HEK293 (cell line): ENCODE data around the gene JPH3.

ENCODE experiments used
- CTCF ChIA-PET: fragments of 350-600 bp; formaldehyde crosslinking; extraction: SDS; loops from one replicate; lab custom pipeline; 2021; ENCODE audit warnings: antibody characterized with exemption; lab: Yijun Ruan, JAX
- POLR2A ChIA-PET: fragments of 300-600 bp; formaldehyde crosslinking; extraction: SDS; loops from one replicate; lab custom pipeline; 2020; ENCODE audit warnings: antibody characterized with exemption, inconsistent platforms; lab: Yijun Ruan, JAX
- H3K27ac ChIP-seq: fragments of 200-500 bp; sonication (Bioruptor generic); 2 replicates; pipeline ENCODE4 v1.5.1; 2014; ENCODE audit warnings: low read depth, low read length, control low read depth, inconsistent platforms; ENCODE audit errors: extremely low read depth
- H3K36me3 ChIP-seq, 2 experiments: fragments of 200-500 bp in 1 of 2; sonication (Bioruptor generic) in 1 of 2; 1 replicate in 1 of 2; 2 replicates in 1 of 2; pipeline ENCODE4 v1.5.1; 2014 to 2017; ENCODE audit warnings: inconsistent platforms in 2 of 2, low read length in 2 of 2; ENCODE audit not compliant: control insufficient read depth in 2 of 2, insufficient read depth in 1 of 2
- H3K4me1 ChIP-seq: fragments of 200-500 bp; sonication (Bioruptor generic); 2 replicates; pipeline ENCODE4 v1.5.1; 2014; ENCODE audit warnings: mild to moderate bottlenecking, low read length, inconsistent platforms; ENCODE audit not compliant: control insufficient read depth, insufficient read depth
- H3K4me3 ChIP-seq: 2 replicates; pipeline ENCODE4 v1.5.1; 2011; ENCODE audit warnings: low read depth, mild to moderate bottlenecking, control low read depth, low read length, moderate library complexity
- H3K9me3 ChIP-seq: fragments of 200-500 bp; sonication (Bioruptor generic); 2 replicates; pipeline ENCODE4 v1.5.1; 2014; ENCODE audit warnings: low read depth, low read length, inconsistent platforms; ENCODE audit not compliant: control insufficient read depth, insufficient read depth
- BCL11A ChIP-seq: fragments of 450-650 bp; formaldehyde crosslinking; IDR thresholded peaks from 2 replicates; pipeline ENCODE4 v1.5.1; 2016; ENCODE audit warnings: low read depth, missing biosample characterization, missing genetic modification characterization
- GLIS1 ChIP-seq: fragments of 450-650 bp; formaldehyde crosslinking; IDR thresholded peaks from 2 replicates; pipeline ENCODE4 v1.5.1; 2016; ENCODE audit warnings: missing biosample characterization, missing genetic modification characterization
- GLIS2 ChIP-seq: fragments of 450-650 bp; formaldehyde crosslinking; IDR thresholded peaks from 2 replicates; pipeline ENCODE4 v1.5.1; 2016; ENCODE audit warnings: missing biosample characterization, missing genetic modification characterization
- KLF1 ChIP-seq: fragments of 450-650 bp; formaldehyde crosslinking; IDR thresholded peaks from 2 replicates; pipeline ENCODE4 v1.5.1; 2016; ENCODE audit warnings: missing biosample characterization, missing genetic modification characterization
- KLF9 ChIP-seq: fragments of 450-650 bp; formaldehyde crosslinking; IDR thresholded peaks from 2 replicates; pipeline ENCODE4 v1.5.1; 2016; ENCODE audit warnings: missing biosample characterization, missing genetic modification characterization, low read depth
- SP2 ChIP-seq: fragments of 450-650 bp; formaldehyde crosslinking; IDR thresholded peaks from 2 replicates; pipeline ENCODE4 v1.5.1; 2016; ENCODE audit warnings: missing biosample characterization, missing genetic modification characterization
- ZBTB17 ChIP-seq: fragments of 450-650 bp; formaldehyde crosslinking; IDR thresholded peaks from 2 replicates; pipeline ENCODE4 v1.5.1; 2016; ENCODE audit warnings: missing biosample characterization, missing genetic modification characterization
- ZBTB20 ChIP-seq: fragments of 450-650 bp; formaldehyde crosslinking; IDR thresholded peaks from 2 replicates; pipeline ENCODE4 v1.5.1; 2016; ENCODE audit warnings: missing biosample characterization, missing genetic modification characterization
- ZFHX2 ChIP-seq: fragments of 450-650 bp; formaldehyde crosslinking; conservative IDR thresholded peaks from 2 replicates; pipeline ENCODE4 v1.5.1; 2016; ENCODE audit warnings: missing biosample characterization, missing genetic modification characterization
- ZIC2 ChIP-seq: fragments of 450-650 bp; formaldehyde crosslinking; IDR thresholded peaks from 2 replicates; pipeline ENCODE4 v1.5.1; 2016; ENCODE audit warnings: missing biosample characterization, missing genetic modification characterization
- ZNF423 ChIP-seq: fragments of 450-650 bp; formaldehyde crosslinking; IDR thresholded peaks from 2 replicates; pipeline ENCODE4 v1.5.1; 2016; ENCODE audit warnings: missing biosample characterization, missing genetic modification characterization
- TF ChIP-seq, protein P1 (sequence below): fragments of 450-650 bp; formaldehyde crosslinking; IDR thresholded peaks from 2 replicates; pipeline ENCODE4 v1.5.1; 2016; ENCODE audit warnings: missing biosample characterization, missing genetic modification characterization
- TF ChIP-seq, protein P2 (sequence below): fragments of 450-650 bp; formaldehyde crosslinking; IDR thresholded peaks from 2 replicates; pipeline ENCODE4 v1.5.1; 2017; ENCODE audit warnings: missing biosample characterization, mild to moderate bottlenecking, missing genetic modification characterization, moderate library complexity
- TF ChIP-seq, protein P3 (sequence below): fragments of 450-650 bp; formaldehyde crosslinking; IDR thresholded peaks from 2 replicates; pipeline ENCODE4 v1.5.1; 2016; ENCODE audit warnings: missing biosample characterization, missing genetic modification characterization
- TF ChIP-seq, protein P4 (sequence below): fragments of 450-650 bp; formaldehyde crosslinking; IDR thresholded peaks from 2 replicates; pipeline ENCODE4 v1.5.1; 2017; ENCODE audit warnings: missing biosample characterization, missing genetic modification characterization

Gene JPH3

DNA sequence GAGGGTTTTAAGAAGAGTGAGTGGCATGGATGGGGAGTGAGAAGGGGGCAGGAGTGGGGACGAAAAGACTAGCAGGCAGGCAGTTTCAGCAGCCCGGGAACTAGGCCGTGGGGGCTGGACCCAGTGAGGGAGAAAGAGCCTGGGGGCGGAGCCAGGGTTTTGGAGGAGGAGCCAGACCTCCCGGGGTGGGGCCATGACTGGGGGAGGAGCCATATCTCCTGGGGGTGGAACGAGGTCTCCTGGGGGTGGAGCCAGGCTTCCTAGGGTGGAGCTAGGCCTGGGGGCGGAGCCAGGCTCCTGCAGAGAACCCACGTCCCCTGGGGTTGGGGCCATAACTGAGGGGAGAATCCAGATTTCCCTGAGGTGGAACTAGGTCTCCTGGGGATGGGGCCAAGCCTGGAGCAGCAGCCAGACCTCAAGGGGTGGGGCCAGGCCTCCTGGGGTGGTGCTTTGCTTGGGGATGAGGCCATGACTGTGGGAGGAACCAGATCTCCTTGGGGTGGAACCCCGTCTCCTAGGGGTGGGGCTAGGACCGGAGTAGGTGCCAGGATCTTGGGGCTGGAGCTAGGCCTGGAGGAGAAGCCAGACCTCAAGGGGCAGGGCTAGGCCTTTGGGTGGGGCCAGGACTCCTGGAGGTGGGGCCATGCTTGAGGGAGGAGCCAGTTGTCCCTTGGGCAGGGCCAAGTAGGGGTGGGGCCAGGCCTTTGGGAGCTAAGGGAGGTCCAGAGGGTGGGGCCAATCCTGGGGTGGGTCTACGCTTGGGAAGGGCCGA is 41.7 kb upstream of the JPH3 start:
- POLR2A ChIA-PET = interaction anchor here (0.5 to 2.0 kb wide), 3 partner anchors 11 to 236 kb away, joined by 3 to 6 read pairs (median 4); no protein-coding TSS in a partner anchor
- CTCF ChIA-PET = interaction anchor here (2.8 kb wide), 1 partner anchor 11 kb away, joined by 13 read pairs; no protein-coding TSS in a partner anchor
- no peaks in the 10 kb centered on the region for H3K4me1 ChIP-seq
- peak; percentile 55; the same call in 1 of the 2 replicates for TF ChIP-seq GLIS2 (tag by site-specific recombination)
- TF ChIP-seq ZIC2 (tag by site-specific recombination) = 0 out of 2 replicates have a peak, but pooled peaks have one; percentile 13
- TF ChIP-seq ZFHX2 (tag by site-specific recombination) = no peak
- peak; percentile 52 for TF ChIP-seq SP2 (tag by site-specific recombination)
- peak; percentile 49; the same call in 1 of the 2 replicates for TF ChIP-seq ZNF423 (tag by site-specific recombination)
- 0 out of 2 replicates have a peak, but pooled peaks have one; percentile 13 for TF ChIP-seq ZBTB20 (tag by site-specific recombination)
- TF ChIP-seq, protein P1, sequence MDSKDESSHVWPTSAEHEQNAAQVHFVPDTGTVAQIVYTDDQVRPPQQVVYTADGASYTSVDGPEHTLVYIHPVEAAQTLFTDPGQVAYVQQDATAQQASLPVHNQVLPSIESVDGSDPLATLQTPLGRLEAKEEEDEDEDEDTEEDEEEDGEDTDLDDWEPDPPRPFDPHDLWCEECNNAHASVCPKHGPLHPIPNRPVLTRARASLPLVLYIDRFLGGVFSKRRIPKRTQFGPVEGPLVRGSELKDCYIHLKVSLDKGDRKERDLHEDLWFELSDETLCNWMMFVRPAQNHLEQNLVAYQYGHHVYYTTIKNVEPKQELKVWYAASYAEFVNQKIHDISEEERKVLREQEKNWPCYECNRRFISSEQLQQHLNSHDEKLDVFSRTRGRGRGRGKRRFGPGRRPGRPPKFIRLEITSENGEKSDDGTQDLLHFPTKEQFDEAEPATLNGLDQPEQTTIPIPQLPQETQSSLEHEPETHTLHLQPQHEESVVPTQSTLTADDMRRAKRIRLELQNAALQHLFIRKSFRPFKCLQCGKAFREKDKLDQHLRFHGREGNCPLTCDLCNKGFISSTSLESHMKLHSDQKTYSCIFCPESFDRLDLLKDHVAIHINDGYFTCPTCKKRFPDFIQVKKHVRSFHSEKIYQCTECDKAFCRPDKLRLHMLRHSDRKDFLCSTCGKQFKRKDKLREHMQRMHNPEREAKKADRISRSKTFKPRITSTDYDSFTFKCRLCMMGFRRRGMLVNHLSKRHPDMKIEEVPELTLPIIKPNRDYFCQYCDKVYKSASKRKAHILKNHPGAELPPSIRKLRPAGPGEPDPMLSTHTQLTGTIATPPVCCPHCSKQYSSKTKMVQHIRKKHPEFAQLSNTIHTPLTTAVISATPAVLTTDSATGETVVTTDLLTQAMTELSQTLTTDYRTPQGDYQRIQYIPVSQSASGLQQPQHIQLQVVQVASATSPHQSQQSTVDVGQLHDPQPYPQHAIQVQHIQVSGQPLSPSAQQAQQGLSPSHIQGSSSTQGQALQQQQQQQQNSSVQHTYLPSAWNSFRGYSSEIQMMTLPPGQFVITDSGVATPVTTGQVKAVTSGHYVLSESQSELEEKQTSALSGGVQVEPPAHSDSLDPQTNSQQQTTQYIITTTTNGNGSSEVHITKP (tag by site-specific recombination) = peak; percentile 58
- TF ChIP-seq KLF9 (tag by site-specific recombination) = peak; percentile 25; the same call in 1 of the 2 replicates
- TF ChIP-seq, protein P2, sequence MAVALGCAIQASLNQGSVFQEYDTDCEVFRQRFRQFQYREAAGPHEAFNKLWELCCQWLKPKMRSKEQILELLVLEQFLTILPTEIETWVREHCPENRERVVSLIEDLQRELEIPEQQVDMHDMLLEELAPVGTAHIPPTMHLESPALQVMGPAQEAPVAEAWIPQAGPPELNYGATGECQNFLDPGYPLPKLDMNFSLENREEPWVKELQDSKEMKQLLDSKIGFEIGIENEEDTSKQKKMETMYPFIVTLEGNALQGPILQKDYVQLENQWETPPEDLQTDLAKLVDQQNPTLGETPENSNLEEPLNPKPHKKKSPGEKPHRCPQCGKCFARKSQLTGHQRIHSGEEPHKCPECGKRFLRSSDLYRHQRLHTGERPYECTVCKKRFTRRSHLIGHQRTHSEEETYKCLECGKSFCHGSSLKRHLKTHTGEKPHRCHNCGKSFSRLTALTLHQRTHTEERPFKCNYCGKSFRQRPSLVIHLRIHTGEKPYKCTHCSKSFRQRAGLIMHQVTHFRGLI (tag by site-specific recombination) = no peak
- TF ChIP-seq ZBTB17 (tag by site-specific recombination) = peak; percentile 47; the same call in 1 of the 2 replicates
- TF ChIP-seq KLF1 (tag by site-specific recombination) = peak; percentile 88
- no peak for TF ChIP-seq BCL11A (tag by site-specific recombination)
- TF ChIP-seq GLIS1 (tag by site-specific recombination) = peak; percentile 82
- no peak overlapping the region for H3K4me3 ChIP-seq
- no peaks in the 10 kb centered on the region for H3K36me3 ChIP-seq
- no peak overlapping the region for H3K27ac ChIP-seq
- H3K9me3 ChIP-seq = no peaks in the 10 kb centered on the region

DNA sequence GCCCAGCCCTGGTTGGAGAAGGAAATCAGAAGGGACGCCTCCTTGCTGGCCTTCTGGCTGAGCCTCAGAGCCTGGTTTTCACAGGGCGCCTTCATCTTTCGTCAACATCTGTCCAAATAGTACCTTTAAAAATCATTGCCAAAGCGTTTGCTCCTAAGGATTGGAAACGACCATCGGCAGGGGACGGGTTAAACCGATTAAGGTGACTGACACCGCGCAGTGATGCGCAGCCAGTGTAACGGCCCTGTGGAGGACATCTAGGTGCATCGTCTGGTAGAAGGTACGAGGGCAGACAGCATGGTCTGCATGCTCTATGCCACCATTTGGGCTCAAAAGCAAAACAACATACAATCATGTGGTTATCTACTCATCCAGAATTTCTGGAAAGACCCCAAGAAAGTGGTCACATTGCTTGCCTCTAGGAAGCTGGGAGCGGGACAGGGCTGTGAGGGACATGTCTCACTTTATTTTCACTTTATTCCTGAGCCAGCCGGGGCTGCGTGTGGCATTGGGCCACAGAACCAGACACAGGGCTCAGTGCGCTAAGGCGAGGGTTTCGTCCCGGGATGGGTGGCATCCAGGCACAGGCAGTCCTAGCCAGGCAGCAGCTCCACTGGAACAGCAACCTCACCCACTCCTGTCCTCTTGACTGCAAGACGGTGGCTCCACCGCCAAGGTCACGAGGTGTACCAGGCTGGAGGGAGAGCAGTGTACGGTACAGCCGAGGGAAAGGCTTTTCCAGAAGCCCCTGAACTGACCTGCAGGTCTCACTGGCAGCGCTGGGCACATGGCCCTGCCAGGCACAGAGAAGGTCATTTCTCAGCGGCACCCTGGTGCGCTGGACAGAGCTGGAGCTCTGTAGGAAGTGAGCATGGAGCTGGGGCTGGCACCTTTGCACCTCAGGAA is 40.9 kb upstream of the JPH3 start:
- POLR2A ChIA-PET = interaction anchor here (0.6 to 2.0 kb wide), 2 partner anchors 10 to 188 kb away, joined by 3 to 6 read pairs; no protein-coding TSS in a partner anchor
- CTCF ChIA-PET = interaction anchor here (2.8 kb wide), 1 partner anchor 10 kb away, joined by 13 read pairs; no protein-coding TSS in a partner anchor
- H3K4me1 ChIP-seq = no peaks in the 10 kb centered on the region
- no peak overlapping the region for H3K27ac ChIP-seq
- H3K36me3 ChIP-seq = no peaks in the 10 kb centered on the region
- no peak overlapping the region for H3K4me3 ChIP-seq
- no peak for TF ChIP-seq KLF1 (tag by site-specific recombination)
- TF ChIP-seq, protein P3, sequence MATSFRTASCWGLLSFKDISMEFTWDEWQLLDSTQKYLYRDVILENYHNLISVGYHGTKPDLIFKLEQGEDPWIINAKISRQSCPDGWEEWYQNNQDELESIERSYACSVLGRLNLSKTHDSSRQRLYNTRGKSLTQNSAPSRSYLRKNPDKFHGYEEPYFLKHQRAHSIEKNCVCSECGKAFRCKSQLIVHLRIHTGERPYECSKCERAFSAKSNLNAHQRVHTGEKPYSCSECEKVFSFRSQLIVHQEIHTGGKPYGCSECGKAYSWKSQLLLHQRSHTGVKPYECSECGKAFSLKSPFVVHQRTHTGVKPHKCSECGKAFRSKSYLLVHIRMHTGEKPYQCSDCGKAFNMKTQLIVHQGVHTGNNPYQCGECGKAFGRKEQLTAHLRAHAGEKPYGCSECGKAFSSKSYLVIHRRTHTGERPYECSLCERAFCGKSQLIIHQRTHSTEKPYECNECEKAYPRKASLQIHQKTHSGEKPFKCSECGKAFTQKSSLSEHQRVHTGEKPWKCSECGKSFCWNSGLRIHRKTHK (tag by site-specific recombination) = no peak
- TF ChIP-seq, protein P4, sequence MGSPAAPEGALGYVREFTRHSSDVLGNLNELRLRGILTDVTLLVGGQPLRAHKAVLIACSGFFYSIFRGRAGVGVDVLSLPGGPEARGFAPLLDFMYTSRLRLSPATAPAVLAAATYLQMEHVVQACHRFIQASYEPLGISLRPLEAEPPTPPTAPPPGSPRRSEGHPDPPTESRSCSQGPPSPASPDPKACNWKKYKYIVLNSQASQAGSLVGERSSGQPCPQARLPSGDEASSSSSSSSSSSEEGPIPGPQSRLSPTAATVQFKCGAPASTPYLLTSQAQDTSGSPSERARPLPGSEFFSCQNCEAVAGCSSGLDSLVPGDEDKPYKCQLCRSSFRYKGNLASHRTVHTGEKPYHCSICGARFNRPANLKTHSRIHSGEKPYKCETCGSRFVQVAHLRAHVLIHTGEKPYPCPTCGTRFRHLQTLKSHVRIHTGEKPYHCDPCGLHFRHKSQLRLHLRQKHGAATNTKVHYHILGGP = no peak
- no peaks in the 10 kb centered on the region for H3K9me3 ChIP-seq
